Measurements from ENCODE around the gene TAC3.
"Not testable (repeated sequence)": the region's sequence is repeated elsewhere in the genome, so short reads cannot be mapped to it uniquely, and the experiment has no call there.

TAC3 gene

GRCh38 chr12:57003395-57003794, 12.9 kb downstream of the TAC3 start:
- no peak for DNase-seq

GRCh38 chr12:57001448-57001906, 14.9 kb downstream of the TAC3 start:
- DNase-seq, result peak; percentile 42

GRCh38 chr12:57000393-57000792, 15.9 kb downstream of the TAC3 start:
- DNase-seq, result no peak

GRCh38 chr12:56999456-56999855, 16.9 kb downstream of the TAC3 start:
- DNase-seq, result no peak

- DNase-seq, result no peak
These were observed 17.3 kb downstream of the TAC3 start for GRCh38 chr12:56998981-56999380.

- DNase-seq, result no peak
These were observed 18.0 kb downstream of the TAC3 start for GRCh38 chr12:56998316-56998715.

GRCh38 chr12:56996793-56997545, 19.4 kb downstream of the TAC3 start:
- no peak for DNase-seq

- no peak for DNase-seq
These were observed 20.3 kb downstream of the TAC3 start for GRCh38 chr12:56995930-56996496.

- DNase-seq, result no peak
These were observed 21.0 kb downstream of the TAC3 start for GRCh38 chr12:56995201-56995929.

GRCh38 chr12:56994231-56994746, 22.0 kb downstream of the TAC3 start:
- DNase-seq, result no peak

- no peak for DNase-seq
These were observed 23.0 kb downstream of the TAC3 start for GRCh38 chr12:56993346-56993745.

- DNase-seq, result no peak
These were observed 24.7 kb downstream of the TAC3 start for GRCh38 chr12:56991319-56992246.

GRCh38 chr12:56990648-56991318, 25.5 kb downstream of the TAC3 start:
- no peak for DNase-seq

- DNase-seq, result no peak
These were observed 26.3 kb downstream of the TAC3 start for GRCh38 chr12:56989861-56990610.

- no peak for DNase-seq
These were observed 28.1 kb downstream of the TAC3 start for GRCh38 chr12:56988207-56988739.

- DNase-seq, result peak; percentile 82
These were observed 28.7 kb downstream of the TAC3 start for GRCh38 chr12:56987551-56988053.

GRCh38 chr12:56987011-56987410, 29.3 kb downstream of the TAC3 start:
- DNase-seq, result no peak

GRCh38 chr12:56985714-56986113, 30.6 kb downstream of the TAC3 start:
- DNase-seq, result peak; percentile 55

- DNase-seq, result no peak
These were observed 32.9 kb downstream of the TAC3 start for GRCh38 chr12:56983386-56983785.

- not testable (repeated sequence) for DNase-seq
These were observed 33.6 kb downstream of the TAC3 start for GRCh38 chr12:56982578-56983236.
